ENCODE results near the gene LSR. TPM values are rescaled to one million over a fixed set of nuclear protein-coding genes. Genes with fewer than 3 reads are reported as not detected.

The LSR gene
- total RNA-seq, 1 donor from 2014 or later: 0.83 TPM

DNA sequence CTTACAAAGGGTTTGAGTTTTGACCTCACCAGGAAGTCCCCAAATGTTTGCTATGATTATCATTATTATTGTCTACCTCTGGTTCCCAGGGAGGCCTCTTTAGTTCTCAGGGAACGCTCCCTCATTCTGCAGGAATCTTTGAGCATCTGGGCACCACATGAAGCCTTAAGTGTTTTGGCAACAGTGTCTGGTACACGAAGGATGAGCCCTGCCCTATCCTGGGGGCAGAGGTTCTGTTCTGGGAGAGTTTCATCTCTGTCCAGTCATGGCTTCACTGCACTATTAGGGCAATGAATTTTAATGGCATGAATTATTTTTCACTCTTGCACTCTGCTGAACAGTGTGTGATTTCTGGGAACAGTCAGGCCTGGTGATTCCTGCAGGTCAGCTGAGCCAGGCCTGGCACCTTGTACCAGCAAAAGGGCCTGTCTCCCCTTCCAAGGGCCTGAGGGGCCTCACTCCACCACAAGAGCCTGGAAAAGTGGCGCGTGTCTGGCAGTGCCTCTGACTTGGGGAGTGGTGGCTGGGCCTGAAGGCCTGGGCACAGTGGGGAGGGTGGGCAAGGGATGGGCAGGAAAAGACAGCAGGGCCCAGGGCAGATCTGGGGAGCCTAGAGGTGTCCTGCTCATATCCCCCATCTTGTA, 24.8 kb upstream of the LSR start:
- no peak for TF ChIP-seq CTCF (IDR thresholded peaks at IDR 0.05)
- DNase-seq (ENCODE audit: extremely low spot score, unreplicated experiment): no peak

GRCh38 chr19:35224681-35225571, 23.9 kb upstream of the LSR start:
- no peaks in the 10 kb centered on the region for H3K36me3 Mint-ChIP-seq (ENCODE audit: unreplicated experiment)
- peaks cover 4% of the 10 kb centered on the region for H3K4me1 Mint-ChIP-seq (ENCODE audit: unreplicated experiment)
- peak; percentile 81 for DNase-seq (ENCODE audit: extremely low spot score, unreplicated experiment)
- no peak overlapping the region for H3K4me3 Mint-ChIP-seq (ENCODE audit: unreplicated experiment)
- H3K9me3 Mint-ChIP-seq (ENCODE audit: unreplicated experiment): no peaks in the 10 kb centered on the region
- no peak overlapping the region for H3K27ac Mint-ChIP-seq (ENCODE audit: unreplicated experiment)
- H3K27me3 Mint-ChIP-seq (ENCODE audit: unreplicated experiment): peaks cover 10% of the 10 kb centered on the region
- TF ChIP-seq CTCF (IDR thresholded peaks at IDR 0.05): no peak

More for the DNA sequence above, 24.8 kb upstream of the LSR start:
- H3K9me3 Mint-ChIP-seq (ENCODE audit: unreplicated experiment): no peaks in the 10 kb centered on the region
- H3K4me1 Mint-ChIP-seq (ENCODE audit: unreplicated experiment): peaks cover 4% of the 10 kb centered on the region
- peaks cover 7% of the 10 kb centered on the region for H3K27me3 Mint-ChIP-seq (ENCODE audit: unreplicated experiment)
- no peaks in the 10 kb centered on the region for H3K36me3 Mint-ChIP-seq (ENCODE audit: unreplicated experiment)
- no peak overlapping the region for H3K27ac Mint-ChIP-seq (ENCODE audit: unreplicated experiment)
- no peak overlapping the region for H3K4me3 Mint-ChIP-seq (ENCODE audit: unreplicated experiment)

GRCh38 chr19:35225951-35226350, 22.9 kb upstream of the LSR start:
- no peaks in the 10 kb centered on the region for H3K9me3 Mint-ChIP-seq (ENCODE audit: unreplicated experiment)
- H3K4me3 Mint-ChIP-seq (ENCODE audit: unreplicated experiment): no peak overlapping the region
- DNase-seq (ENCODE audit: extremely low spot score, unreplicated experiment): peak; percentile 48
- H3K36me3 Mint-ChIP-seq (ENCODE audit: unreplicated experiment): no peaks in the 10 kb centered on the region
- TF ChIP-seq CTCF (IDR thresholded peaks at IDR 0.05): no peak
- H3K4me1 Mint-ChIP-seq (ENCODE audit: unreplicated experiment): peaks cover 4% of the 10 kb centered on the region
- no peak overlapping the region for H3K27ac Mint-ChIP-seq (ENCODE audit: unreplicated experiment)
- H3K27me3 Mint-ChIP-seq (ENCODE audit: unreplicated experiment): peaks cover 10% of the 10 kb centered on the region

DNA sequence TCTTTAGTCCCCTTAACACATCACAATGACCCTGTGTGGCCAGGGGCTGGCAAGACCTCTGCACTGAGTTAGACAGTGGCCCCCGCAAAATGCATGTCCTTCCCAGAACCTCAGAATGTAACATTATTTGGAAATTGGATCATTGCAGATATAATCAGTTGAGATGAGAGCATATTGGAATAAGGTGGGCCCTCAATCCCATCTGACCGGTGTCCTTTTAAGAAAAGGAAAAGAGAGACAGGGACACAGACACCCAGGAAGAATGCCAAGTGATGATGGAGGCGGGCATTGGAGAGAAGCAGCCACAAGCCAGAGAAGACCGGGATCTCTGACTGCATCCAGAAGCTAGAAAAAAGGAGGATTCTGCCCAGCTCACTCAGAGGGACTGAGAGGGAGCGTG, 22.1 kb upstream of the LSR start:
- TF ChIP-seq CTCF (IDR thresholded peaks at IDR 0.05): no peak
- Mint-ChIP-seq H3K27ac (ENCODE audit: unreplicated experiment) (no peak overlapping the region), H3K4me1 (ENCODE audit: unreplicated experiment) (peaks cover 4% of the 10 kb centered on the region), H3K4me3 (ENCODE audit: unreplicated experiment) (no peak overlapping the region), H3K36me3 (ENCODE audit: unreplicated experiment) (no peaks in the 10 kb centered on the region), H3K9me3 (ENCODE audit: unreplicated experiment) (no peaks in the 10 kb centered on the region), H3K27me3 (ENCODE audit: unreplicated experiment) (peaks cover 10% of the 10 kb centered on the region)
- peak; percentile 34 for DNase-seq (ENCODE audit: extremely low spot score, unreplicated experiment)
